ENCODE measurements around the gene SOAT2.
A peak's percentile ranks its signal among the peaks of the same experiment; 100 is the strongest.

SOAT2 gene

GRCh38 chr12:53100466-53101151 lies 2.7 kb upstream of the SOAT2 start:
- Histone ChIP-seq H3K9me2 (replicated peaks; ENCODE audit: insufficient read depth, low read length) (no peaks in the 10 kb centered on the region), H3K79me2 (ENCODE audit: low read length) (no peaks in the 10 kb centered on the region), H3K9me3 (replicated peaks; ENCODE audit: insufficient read depth, low read length) (no peaks in the 10 kb centered on the region), H3F3A (ENCODE audit: insufficient read depth, low read length) (peaks cover 27% of the 10 kb centered on the region), H3K36me3 (replicated peaks; ENCODE audit: insufficient read depth, low read length) (no peaks in the 10 kb centered on the region), H3K27ac (ENCODE audit: low read length) (no peak overlapping the region), H4K20me1 (ENCODE audit: insufficient read depth, low read length) (no peaks in the 10 kb centered on the region), H3K9ac (ENCODE audit: low read length) (no peak overlapping the region), H3K4me3 (ENCODE audit: low read length) (no peak overlapping the region), H3K27me3 (replicated peaks; ENCODE audit: insufficient read depth, low read length) (0 out of 2 replicates have a peak, but pooled peaks cover 7% of the 10 kb centered on the region), H3K4me2 (ENCODE audit: low read depth, low read length) (no peak overlapping the region), H3K4me1 (ENCODE audit: low read length) (peaks cover 42% of the 10 kb centered on the region), H2AFZ (ENCODE audit: low read length) (no peak overlapping the region)
- TF ChIP-seq CTCF (IDR thresholded peaks at IDR 0.05; ENCODE audit: low read length) = no peak
- TF ChIP-seq EZH2phosphoT487 (IDR thresholded peaks at IDR 0.05; ENCODE audit: low read length) = no peak
- no peak for TF ChIP-seq EZH2 (optimal IDR thresholded peaks at IDR 0.05; ENCODE audit: low read depth, low read length)
- no peak for DNase-seq

DNA sequence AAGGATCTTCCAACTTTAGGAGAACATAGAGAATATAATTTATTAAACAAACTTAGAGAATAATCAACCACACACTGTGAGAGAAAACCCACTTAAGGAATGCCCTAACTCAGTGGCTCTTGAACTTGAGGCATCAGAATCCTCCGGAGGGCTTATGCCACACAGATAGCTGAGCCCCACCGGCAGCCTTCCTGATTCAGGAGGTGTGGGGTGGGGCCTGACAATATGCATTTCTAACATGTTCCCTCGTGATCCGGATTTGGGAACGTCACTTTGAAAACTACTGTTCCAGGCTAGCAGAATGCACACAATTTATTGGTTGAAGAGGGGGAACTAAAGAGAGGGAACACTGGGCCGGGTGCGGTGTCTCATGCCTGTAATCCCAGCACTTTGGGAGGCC lies 2.0 kb upstream of the SOAT2 start:
- no peaks in the 10 kb centered on the region for H3K9me2 ChIP-seq (replicated peaks; ENCODE audit: insufficient read depth, low read length)
- H3K36me3 ChIP-seq (replicated peaks; ENCODE audit: insufficient read depth, low read length) = no peaks in the 10 kb centered on the region
- peaks cover 27% of the 10 kb centered on the region for H3F3A ChIP-seq (ENCODE audit: insufficient read depth, low read length)
- no peak for TF ChIP-seq CTCF (IDR thresholded peaks at IDR 0.05; ENCODE audit: low read length)
- H3K27ac ChIP-seq (ENCODE audit: low read length) = no peak overlapping the region
- H4K20me1 ChIP-seq (ENCODE audit: insufficient read depth, low read length) = no peaks in the 10 kb centered on the region
- H3K4me2 ChIP-seq (ENCODE audit: low read depth, low read length) = no peak overlapping the region
- H3K4me1 ChIP-seq (ENCODE audit: low read length) = peaks cover 42% of the 10 kb centered on the region
- no peak overlapping the region for H3K4me3 ChIP-seq (ENCODE audit: low read length)
- no peak overlapping the region for H3K9ac ChIP-seq (ENCODE audit: low read length)
- DNase-seq = no peak
- no peaks in the 10 kb centered on the region for H3K9me3 ChIP-seq (replicated peaks; ENCODE audit: insufficient read depth, low read length)
- no peaks in the 10 kb centered on the region for H3K79me2 ChIP-seq (ENCODE audit: low read length)
- 0 out of 2 replicates have a peak, but pooled peaks cover 7% of the 10 kb centered on the region for H3K27me3 ChIP-seq (replicated peaks; ENCODE audit: insufficient read depth, low read length)
- H2AFZ ChIP-seq (ENCODE audit: low read length) = no peak overlapping the region

- Histone ChIP-seq H3K9me2 (replicated peaks; ENCODE audit: insufficient read depth, low read length) (no peaks in the 10 kb centered on the region), H3K4me2 (ENCODE audit: low read depth, low read length) (peak overlapping the region; percentile 48), H3K4me1 (ENCODE audit: low read length) (peaks cover 42% of the 10 kb centered on the region), H3K4me3 (ENCODE audit: low read length) (no peak overlapping the region), H2AFZ (ENCODE audit: low read length) (peak overlapping the region; percentile 69), H4K20me1 (ENCODE audit: insufficient read depth, low read length) (no peaks in the 10 kb centered on the region), H3K9me3 (replicated peaks; ENCODE audit: insufficient read depth, low read length) (no peaks in the 10 kb centered on the region), H3F3A (ENCODE audit: insufficient read depth, low read length) (peaks cover 27% of the 10 kb centered on the region), H3K27me3 (replicated peaks; ENCODE audit: insufficient read depth, low read length) (0 out of 2 replicates have a peak, but pooled peaks cover 2% of the 10 kb centered on the region), H3K79me2 (ENCODE audit: low read length) (no peaks in the 10 kb centered on the region), H3K27ac (ENCODE audit: low read length) (peak overlapping the region; percentile 73; the same call in 1 of the 2 replicates), H3K36me3 (replicated peaks; ENCODE audit: insufficient read depth, low read length) (no peaks in the 10 kb centered on the region), H3K9ac (ENCODE audit: low read length) (peak overlapping the region; percentile 2; the same call in 1 of the 2 replicates)
- peak; percentile 11 for DNase-seq
- TF ChIP-seq CTCF (IDR thresholded peaks at IDR 0.05; ENCODE audit: low read length) = no peak
These were observed 1.1 kb upstream of the SOAT2 start for GRCh38 chr12:53101931-53102781.
